GOT3 (cell line): ENCODE measurements around the gene UCMA.

ENCODE experiments used
- DNase-seq: peaks from one replicate; lab custom pipeline; 2025; ENCODE audit warnings: mixed read lengths; lab: John Stamatoyannopoulos, UW

The UCMA gene

DNA sequence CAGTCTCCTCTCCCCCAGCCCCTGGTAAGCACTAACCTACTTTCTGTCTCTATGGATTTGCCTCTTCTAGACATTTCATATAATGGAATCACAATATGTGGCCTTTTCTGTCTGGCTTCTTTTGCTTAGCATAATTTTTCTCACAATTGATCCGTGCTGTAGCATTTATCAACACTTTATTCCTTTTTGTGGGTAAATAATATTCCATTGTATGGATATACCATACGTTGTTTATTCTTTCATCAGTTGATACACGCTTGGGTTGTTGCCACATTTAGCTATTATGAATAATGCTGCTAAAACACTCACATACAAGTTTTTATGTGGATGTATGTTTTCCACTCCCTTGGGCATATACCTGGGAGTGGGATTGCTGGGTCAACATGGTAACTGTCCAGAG is 47.0 kb downstream of the UCMA start:
- no peak for DNase-seq

DNA sequence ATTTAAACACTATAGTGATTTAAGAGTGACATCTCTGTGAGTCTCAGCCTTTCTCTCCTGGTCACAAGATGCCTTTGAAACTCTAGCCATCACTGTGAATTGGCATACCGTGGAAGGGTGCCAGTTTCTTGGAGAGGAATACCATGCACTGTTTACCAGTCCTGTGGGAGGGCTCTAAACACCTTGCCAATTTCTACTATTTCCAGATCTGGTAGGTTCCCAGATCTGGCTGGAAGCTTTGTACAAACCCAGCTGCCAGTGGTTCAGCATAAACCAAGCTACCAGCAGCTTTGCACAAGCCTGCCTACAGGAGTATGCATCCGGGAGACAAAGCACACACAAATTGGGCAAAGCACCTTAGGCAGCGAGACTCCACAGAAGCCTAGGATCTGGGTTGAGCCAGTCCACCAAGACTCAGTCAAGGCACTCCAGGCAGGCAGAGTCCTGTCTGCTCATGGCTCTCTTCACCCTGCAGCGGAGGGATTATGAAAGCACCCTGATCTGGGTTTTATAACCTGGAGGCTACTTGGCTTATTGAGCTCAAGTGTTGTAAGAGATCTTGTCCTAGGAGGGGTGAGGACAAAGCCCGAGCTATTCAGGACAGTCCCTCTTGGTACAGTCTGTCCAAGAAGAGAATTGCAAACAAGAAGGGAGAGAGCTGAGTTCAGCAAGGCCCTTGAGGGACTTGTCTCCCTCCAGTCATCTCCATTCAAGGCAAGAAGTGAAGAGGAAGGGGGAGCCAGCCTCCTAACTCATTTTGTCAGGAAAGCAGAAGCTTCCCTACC is 49.3 kb downstream of the UCMA start:
- no peak for DNase-seq

DNA sequence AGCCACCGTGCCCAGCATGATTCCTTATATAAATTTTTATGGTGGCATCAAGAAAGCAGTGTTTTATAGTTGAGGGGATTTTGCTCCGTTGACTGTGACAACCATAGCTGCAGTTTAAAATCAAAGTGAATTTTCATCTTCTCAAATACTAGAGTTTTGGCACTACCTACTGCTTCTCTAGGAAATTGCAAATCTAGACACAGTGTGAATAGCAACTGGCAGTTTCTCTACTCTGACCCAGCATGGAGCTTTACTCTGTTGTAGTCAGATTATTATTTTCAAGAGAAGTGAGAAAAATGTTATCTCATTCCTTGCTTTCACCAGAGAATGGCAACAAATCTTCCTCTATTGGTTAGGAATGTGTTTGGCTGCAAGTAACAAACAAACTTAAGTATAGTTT is 49.9 kb downstream of the UCMA start:
- DNase-seq = no peak

DNA sequence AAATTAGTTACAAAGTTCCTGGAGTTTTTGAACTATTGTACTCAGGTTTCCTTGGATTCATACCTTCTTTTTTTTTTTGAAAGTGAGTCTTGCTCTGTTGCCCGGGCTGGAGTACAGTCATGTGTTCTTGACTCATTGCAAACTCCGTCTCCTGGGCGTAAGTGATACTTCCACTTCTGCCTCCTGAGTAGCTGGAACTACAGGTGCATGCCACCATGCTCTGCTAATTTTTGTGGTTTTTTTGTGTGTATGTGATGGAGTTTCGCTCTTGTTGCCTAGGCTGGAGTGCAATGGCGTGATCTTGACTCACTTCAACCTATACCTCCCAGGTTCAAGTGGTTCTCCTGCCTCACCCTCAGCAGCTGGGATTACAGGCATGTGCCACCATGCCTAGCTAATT is 50.5 kb downstream of the UCMA start:
- DNase-seq = no peak

DNA sequence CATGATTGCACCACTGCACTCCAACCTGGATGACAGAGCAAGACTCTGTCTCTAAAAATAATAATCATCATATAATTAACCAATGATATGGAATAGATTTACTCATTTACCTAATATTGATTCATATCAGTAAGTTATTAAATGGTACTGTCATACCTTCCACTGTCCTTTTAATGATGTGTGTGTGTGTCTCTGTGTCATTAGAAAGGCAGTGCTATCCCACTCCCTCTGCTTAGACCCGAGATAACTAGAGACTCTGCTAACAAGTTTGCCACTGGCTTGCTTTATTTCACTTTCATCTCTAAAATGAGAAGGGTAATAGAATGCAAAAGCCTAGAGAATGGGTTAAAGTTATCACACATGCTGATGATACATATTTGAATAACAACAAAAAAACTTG is 51.8 kb downstream of the UCMA start:
- no peak for DNase-seq

DNA sequence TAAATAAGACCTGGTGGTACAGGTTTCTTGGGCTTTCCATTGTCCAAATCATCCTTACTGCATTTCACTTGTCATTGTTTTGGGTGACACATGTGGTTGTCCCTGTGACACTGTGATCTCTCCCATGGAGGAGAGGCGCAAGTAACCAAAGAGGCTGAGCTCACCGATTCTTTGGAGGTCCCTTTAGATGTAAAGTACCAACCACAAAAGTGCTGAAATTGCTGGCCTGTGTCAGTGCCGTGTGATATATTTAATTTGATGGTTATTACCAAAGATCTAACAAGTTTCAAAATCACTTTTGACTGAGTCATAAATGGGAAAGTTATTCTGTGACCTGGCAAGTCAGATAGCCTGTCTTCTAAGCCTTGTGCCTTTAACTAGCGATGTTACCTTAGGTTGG is 53.4 kb downstream of the UCMA start:
- no peak for DNase-seq

DNA sequence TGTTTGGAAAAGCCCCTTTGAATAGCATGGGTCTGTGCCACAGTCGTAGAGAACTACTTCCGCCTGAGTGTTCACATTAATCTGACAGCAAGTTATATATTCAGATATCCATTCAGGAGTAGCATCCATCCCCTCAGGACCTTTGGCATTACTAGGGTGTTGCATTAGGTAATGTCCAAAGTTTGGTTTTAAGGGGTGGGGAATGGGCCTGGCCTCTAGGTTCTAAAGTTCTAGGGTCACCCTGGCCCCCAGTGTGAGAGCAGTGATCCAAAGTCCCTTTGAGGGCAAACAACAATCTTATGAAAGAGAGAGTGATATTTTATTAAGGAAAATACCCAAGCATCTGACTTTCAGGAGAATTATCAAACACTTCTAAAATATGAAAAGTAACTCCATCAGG is 60.6 kb downstream of the UCMA start:
- no peak for DNase-seq
